ENCODE data around the gene TARBP1. TPM values are rescaled to one million over a fixed set of nuclear protein-coding genes. Genes with fewer than 3 reads are reported as not detected.

TARBP1 gene
- total and polyA plus RNA-seq, 2 of the 8 experiments (the other 6 are each of a cell fraction or from before 2014, with no cell fraction given) = 21.9 to 32.3 TPM

DNA sequence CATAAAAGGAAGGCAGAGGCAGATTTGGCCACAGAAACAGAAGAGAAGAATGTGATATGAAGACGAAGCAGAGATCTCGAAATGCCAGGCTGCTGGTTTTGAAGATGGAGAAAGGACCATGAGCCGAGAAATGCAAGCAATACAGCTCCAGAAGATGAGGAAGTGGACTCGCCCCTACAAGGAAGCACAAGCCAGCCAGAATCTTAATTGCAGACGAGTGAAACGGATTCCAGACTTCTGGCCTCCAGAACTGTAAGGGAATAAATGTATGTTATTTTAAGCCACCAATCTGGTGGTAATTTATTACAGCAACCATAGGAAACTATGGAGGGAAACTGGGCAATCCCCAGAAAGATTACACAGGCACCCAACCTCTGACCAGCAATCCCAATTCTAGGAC lies 24.1 kb downstream of the TARBP1 start:
- Histone ChIP-seq H3K9me3 (ENCODE audit: insufficient read depth in 2 of 2, low read depth in 1 of 2, low read length in 1 of 2) (no peaks in the 10 kb centered on the region), H3K4me1 (replicated peaks in 1 of 4; ENCODE audit: control insufficient read depth in 3 of 4, insufficient read depth in 4 of 4, low read length in 3 of 4) (no peaks in the 10 kb centered on the region), H4K5ac (ENCODE audit: insufficient read length, low read depth, low read length) (no peak overlapping the region), H2AFZ (ENCODE audit: low read length) (no peak overlapping the region), H4K20me1 (replicated peaks in 1 of 2; ENCODE audit: control insufficient read depth in 1 of 2, insufficient read depth in 2 of 2, low read length in 2 of 2) (no peaks in the 10 kb centered on the region), H4K8ac (ENCODE audit: extremely low read depth, insufficient read depth, low read length) (no peak overlapping the region), H3K4ac (replicated peaks; ENCODE audit: insufficient read length, low read depth, low read length) (no peak overlapping the region), H3K23ac (ENCODE audit: insufficient read length) (no peak overlapping the region), H4K91ac (replicated peaks; ENCODE audit: insufficient read length, low read length) (no peak overlapping the region), H3K27me3 (replicated peaks in 1 of 4; ENCODE audit: control insufficient read depth in 3 of 4, extremely low read depth in 1 of 4, insufficient read depth in 3 of 4, low read length in 3 of 4) (no peaks in the 10 kb centered on the region), H3K79me1 (ENCODE audit: low read depth, low read length) (no peaks in the 10 kb centered on the region), H2BK12ac (ENCODE audit: low read depth, low read length) (no peak overlapping the region), H2BK15ac (ENCODE audit: low read length) (no peak overlapping the region), H3K4me2 (ENCODE audit: insufficient read depth in 1 of 2, low read depth in 2 of 2, low read length in 2 of 2) (no peak overlapping the region), H3K14ac (ENCODE audit: insufficient read length) (no peak overlapping the region), H3K56ac (replicated peaks; ENCODE audit: insufficient read length, low read depth, low read length) (no peak overlapping the region), H2BK5ac (ENCODE audit: low read depth, low read length) (no peak overlapping the region), H2BK20ac (ENCODE audit: low read length) (no peak overlapping the region), H3K9ac (replicated peaks in 1 of 4; ENCODE audit: extremely low read depth in 1 of 4, low read depth in 3 of 4, low read length in 3 of 4) (no peak overlapping the region), H2AK5ac (ENCODE audit: low read depth, low read length) (no peak overlapping the region), H3K18ac (ENCODE audit: extremely low read depth, low read length) (no peak overlapping the region), H3K79me2 (ENCODE audit: control insufficient read depth in 1 of 2, insufficient read depth in 2 of 2, low read length in 2 of 2) (no peaks in the 10 kb centered on the region), H3K36me3 (ENCODE audit: control insufficient read depth in 2 of 4, insufficient read depth in 4 of 4, low read length in 3 of 4) (peaks cover 0 to 13% (median 6%) of the 10 kb centered on the region in 4 experiments; a peak in 5 of 8 replicates), H2BK120ac (replicated peaks; ENCODE audit: low read depth, low read length) (no peak overlapping the region), H3K23me2 (ENCODE audit: low read depth, low read length) (no peaks in the 10 kb centered on the region), H3K27ac (ENCODE audit: low read depth, low read length) (no peak overlapping the region), H3K4me3 (ENCODE audit: extremely low read depth in 1 of 4, insufficient read depth in 2 of 4, low read depth in 3 of 4, low read length in 4 of 4) (no peak overlapping the region)
- CTCF ChIA-PET (ENCODE audit: partially characterized antibody) = interaction anchor here (0.6 to 0.8 kb wide), 2 partner anchors 31 to 596 kb away, joined by 3 read pairs; no protein-coding TSS in a partner anchor
- no peak for DNase-seq (ENCODE audit: low read depth in 1 of 2, low spot score in 2 of 2)
- no peak for FAIRE-seq
- POLR2A ChIA-PET (ENCODE audit: partially characterized antibody) = no interaction called here
- 95% methylated on average over 6 of the region's 6 CpGs; no CpG with 5 or more reads in 1 of the 2 experiments for WGBS, 2 experiments (ENCODE audit: extremely low coverage in 1 of 2, insufficient coverage in 1 of 2, insufficient read length in 1 of 2, insufficient replicate concordance in 2 of 2, low coverage in 1 of 2, low lambda C conversion rate in 2 of 2, missing lambda C conversion rate in 1 of 2)
- TF ChIP-seq JUN (IDR thresholded peaks at IDR 0.05; ENCODE audit: low read depth, low read length) (no peak), EGR1 (IDR thresholded peaks at IDR 0.05; ENCODE audit: borderline replicate concordance, low read depth, low read length) (no peak), BRCA1 (IDR thresholded peaks at IDR 0.05; ENCODE audit: low read depth, low read length) (no peak), CREB1 (IDR thresholded peaks at IDR 0.05) (no peak), CHD2 (IDR thresholded peaks at IDR 0.05; ENCODE audit: low read length) (no peak), SIX5 (IDR thresholded peaks at IDR 0.05; ENCODE audit: low read depth, low read length) (no peak), KDM5A (IDR thresholded peaks at IDR 0.05; ENCODE audit: low read length) (no peak), BACH1 (IDR thresholded peaks at IDR 0.05; ENCODE audit: low read length) (no peak)
